Measurements from ENCODE around the gene TTLL10.

TTLL10 gene

DNA sequence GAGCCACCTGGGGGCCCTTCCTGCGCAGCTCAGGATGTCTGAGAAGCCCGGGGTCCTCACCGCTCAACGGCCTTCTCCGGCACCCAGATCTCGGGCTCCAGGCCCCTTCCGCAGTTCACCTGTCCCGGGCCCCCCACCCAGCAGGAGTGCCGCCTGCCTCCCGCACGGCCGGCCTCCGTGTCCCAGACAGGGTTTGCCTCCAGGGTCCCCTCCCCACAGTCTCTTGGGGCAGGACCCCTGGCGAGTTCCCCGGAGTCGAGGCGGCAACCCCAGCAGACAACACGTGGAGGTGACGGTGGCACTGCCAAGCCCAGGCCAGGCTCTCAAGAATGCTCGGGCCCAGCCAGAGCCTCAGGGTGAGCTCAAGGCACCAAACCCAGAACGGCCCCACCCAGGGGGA is 22.4 kb upstream of the TTLL10 start:
- TF ChIP-seq, protein P1, sequence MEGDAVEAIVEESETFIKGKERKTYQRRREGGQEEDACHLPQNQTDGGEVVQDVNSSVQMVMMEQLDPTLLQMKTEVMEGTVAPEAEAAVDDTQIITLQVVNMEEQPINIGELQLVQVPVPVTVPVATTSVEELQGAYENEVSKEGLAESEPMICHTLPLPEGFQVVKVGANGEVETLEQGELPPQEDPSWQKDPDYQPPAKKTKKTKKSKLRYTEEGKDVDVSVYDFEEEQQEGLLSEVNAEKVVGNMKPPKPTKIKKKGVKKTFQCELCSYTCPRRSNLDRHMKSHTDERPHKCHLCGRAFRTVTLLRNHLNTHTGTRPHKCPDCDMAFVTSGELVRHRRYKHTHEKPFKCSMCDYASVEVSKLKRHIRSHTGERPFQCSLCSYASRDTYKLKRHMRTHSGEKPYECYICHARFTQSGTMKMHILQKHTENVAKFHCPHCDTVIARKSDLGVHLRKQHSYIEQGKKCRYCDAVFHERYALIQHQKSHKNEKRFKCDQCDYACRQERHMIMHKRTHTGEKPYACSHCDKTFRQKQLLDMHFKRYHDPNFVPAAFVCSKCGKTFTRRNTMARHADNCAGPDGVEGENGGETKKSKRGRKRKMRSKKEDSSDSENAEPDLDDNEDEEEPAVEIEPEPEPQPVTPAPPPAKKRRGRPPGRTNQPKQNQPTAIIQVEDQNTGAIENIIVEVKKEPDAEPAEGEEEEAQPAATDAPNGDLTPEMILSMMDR (IDR thresholded peaks at IDR 0.05), result no peak

DNA sequence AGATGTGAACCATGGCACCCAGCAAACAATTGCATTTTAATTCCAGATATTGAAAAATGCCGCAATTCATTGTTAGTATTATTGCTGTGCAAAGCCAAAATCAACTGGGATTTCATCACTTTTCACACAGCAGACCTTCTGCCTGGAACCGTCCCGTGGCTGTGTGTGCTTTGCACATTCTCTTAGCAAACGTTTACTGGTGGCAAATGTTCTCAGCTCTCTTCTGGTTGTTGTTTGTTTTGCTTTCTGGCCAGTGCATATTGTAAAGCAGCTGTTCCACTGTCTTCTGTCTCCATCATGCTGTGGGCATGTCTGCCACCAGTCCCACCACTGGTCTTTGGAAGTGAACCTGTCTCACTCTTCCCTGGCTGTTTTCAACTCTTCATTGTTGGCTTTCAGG is 19.8 kb upstream of the TTLL10 start:
- TF ChIP-seq, protein P1 (IDR thresholded peaks at IDR 0.05), result no peak

DNA sequence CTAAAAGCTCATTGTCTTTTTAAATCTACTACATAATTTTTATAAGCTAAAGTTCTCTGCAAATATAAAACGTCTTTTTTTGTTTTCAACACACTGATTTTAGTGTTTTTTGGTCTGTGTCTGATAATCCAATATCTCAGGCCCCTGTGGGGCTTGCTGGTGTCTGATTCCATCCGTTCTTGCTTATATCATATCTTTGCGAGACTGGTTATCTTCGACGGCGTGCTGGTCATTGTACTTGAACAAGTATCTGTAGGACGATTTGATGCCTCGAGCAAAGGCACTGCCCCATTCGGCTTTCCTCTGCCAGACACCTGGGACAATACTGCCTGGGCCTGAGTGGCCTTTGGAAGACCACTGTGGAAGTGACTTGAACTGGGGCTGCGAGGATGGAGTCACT is 18.4 kb upstream of the TTLL10 start:
- TF ChIP-seq, protein P1 (IDR thresholded peaks at IDR 0.05), result no peak

DNA sequence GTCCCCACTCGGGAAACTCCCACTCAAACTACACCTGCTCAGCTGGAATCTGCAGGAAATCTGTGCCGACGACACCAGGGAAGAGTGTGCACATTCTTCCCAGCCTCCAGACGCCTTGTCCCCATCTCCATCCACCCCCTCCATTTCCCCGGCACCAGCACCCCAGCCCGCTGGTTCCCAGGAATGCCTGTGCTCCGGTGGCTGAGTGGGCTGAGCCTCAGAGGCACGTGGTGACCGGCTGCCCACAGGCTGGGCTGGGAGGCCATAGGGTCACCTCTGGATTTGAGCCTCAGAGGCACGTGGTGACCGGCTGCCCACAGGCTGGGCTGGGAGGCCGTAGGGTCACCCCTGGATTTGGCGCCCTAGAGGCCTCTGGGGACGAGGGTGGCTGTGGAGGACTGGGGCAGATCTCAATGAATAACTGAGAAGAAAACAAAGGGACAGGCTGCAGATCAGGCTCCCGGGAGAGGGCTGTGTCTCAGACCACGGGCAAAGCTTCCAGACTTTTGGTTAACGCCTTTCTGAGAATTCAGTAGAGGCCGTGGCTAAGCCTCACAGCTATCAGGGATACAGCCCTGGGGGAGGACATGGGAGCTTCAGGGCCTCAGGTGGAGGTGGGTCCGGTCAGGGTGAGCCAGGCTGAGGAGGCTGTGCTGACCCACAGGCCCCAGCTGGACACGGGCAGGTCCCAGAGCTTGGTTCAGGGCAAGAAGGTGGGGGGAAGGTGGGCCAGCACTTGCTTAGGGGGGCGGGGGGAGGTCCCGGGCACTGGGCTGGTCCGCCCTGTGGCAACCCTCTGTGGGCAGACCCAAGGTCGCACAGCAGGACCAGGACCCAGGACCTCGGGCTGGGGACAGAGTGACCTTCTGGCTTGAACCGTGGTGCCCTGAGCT is 17.3 kb upstream of the TTLL10 start:
- TF ChIP-seq, protein P1 (IDR thresholded peaks at IDR 0.05), result no peak

DNA sequence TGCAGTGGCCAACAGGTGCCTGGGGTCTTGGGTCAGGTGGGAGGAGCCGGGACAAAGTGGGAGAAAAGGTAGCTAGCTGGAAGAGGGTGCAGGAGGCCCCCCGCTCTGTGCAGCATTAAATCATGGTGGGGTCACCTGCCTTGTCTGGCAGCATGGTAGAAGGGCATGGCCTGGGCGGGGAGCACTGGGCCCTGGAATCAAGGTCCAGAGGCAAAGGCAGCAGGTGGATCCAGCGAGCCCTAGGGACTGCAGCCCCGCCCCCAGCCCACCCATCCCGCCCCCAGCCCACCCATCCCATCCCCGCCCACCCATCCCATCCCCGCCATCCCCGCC is 16.7 kb upstream of the TTLL10 start:
- TF ChIP-seq, protein P1 (IDR thresholded peaks at IDR 0.05), result no peak

DNA sequence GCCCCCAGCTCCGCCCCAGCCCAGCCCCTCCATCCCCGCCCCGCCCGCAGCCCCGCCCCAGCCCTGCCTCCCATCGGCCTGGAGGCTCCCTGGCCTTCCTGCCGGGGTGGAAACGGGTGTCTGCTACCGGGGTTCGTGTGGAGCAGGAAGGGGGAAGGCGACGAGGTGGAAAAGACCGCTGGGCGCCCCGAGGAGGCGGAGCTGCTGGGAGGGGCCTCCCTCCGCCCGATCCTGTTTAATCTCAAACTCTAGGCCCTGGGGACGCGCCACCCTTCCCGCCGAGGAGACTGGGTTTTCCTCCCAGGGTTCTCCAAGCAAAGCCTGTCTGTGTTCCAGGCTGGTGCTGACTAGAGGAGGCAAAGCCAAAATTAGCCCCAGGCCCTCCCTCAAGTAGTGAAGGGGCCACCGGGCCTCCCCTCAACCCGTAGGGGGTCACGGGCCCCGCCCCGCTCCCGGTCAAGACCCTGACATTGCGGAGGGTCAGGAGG is 16.2 kb upstream of the TTLL10 start:
- TF ChIP-seq, protein P1 (IDR thresholded peaks at IDR 0.05), result no peak

DNA sequence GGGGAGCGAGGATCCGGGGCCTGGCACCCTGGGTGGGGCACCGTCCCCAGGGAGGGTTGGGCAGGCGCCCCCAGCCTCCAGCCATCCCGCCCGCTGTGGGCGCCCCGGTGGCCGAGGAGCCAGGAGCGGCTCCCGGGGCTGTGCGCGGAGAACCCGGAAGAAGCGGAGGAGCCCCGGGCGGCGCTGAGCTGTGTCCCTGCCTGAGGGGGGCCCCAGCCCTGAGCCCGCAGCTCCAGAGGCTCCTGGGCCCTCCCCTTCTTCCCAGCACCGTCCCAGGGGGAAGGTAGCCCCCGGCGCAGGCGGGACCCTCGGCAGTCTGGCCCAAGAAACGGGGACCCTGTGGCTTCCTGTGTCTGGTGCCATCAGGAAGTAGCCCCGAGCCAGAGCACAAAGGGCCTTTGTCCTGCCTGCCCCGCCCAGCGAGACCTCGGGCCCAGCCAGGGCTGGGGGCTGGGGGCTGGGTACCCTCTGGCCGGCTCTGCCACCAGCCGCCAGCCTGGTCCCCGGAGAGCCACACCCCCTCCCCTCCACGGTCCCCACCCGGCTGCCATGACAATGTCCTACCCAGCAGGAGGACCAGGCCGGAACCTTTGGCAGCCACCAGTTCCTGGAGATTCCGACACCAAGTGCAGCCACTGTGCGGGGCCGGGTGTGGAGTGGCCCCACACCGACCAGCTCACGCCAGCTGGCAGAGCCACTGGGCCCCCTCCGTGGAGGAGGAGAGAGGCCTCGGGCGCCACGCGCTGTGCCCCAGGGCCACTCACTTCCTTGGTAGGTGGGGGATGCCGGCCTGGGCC is 15.6 kb upstream of the TTLL10 start:
- TF ChIP-seq, protein P1 (IDR thresholded peaks at IDR 0.05), result no peak

Data from LNCAP (cell line).